22Rv1 (cell line): Measurements from ENCODE around the gene UEVLD.

Experiments
- H3K27ac ChIP-seq: fragments of 450-650 bp; 2 replicates; pipeline ENCODE4 v1.5.1; 2017
- CTCF ChIP-seq: fragments of 450-650 bp; IDR thresholded peaks from 2 replicates; pipeline ENCODE4 v1.5.1; 2017; ENCODE audit warnings: mild to moderate bottlenecking
- ZFX ChIP-seq: fragments of 450-650 bp; IDR thresholded peaks from 2 replicates; pipeline ENCODE4 v1.6.1; 2017; ENCODE audit warnings: antibody characterized with exemption, borderline replicate concordance

Gene UEVLD

GRCh38 chr11:18588297-18589252, at the start of gene UEVLD:
TSS of gene UEVLD (minus strand) at chr11:18588734. CDS start at chr11:18588654, 80 bp downstream.
- peak within 1 kb of the TSS; percentile 62 for H3K27ac ChIP-seq
- TF ChIP-seq CTCF, result no peak
- no peak for TF ChIP-seq ZFX

GRCh38 chr11:18634140-18635032, 45.9 kb upstream of the UEVLD start, which contains the start of gene SPTY2D1:
TSS of gene SPTY2D1 (minus strand) at chr11:18634342. CDS start at chr11:18634257, 85 bp downstream.
- TF ChIP-seq ZFX, result no peak
- TF ChIP-seq CTCF, result no peak
- peak within 1 kb of the TSS; percentile 76 for H3K27ac ChIP-seq

- H3K27ac ChIP-seq, result peak overlapping the region; percentile 76
- no peak for TF ChIP-seq CTCF
Observed at GRCh38 chr11:18633256-18634139, 45.0 kb upstream of the UEVLD start.

- no peak for TF ChIP-seq ZFX
- TF ChIP-seq CTCF, result no peak
- H3K27ac ChIP-seq, result no peak overlapping the region
Observed at GRCh38 chr11:18632841-18633240, 44.3 kb upstream of the UEVLD start.

GRCh38 chr11:18624161-18624560, 35.6 kb upstream of the UEVLD start:
- H3K27ac ChIP-seq, result no peak overlapping the region
- TF ChIP-seq ZFX (no peak), CTCF (no peak)

GRCh38 chr11:18623707-18624106, 35.2 kb upstream of the UEVLD start:
- TF ChIP-seq CTCF (no peak), ZFX (no peak)
- H3K27ac ChIP-seq, result no peak overlapping the region
